Fibroblast of lung (primary cell): ENCODE measurements around the gene OVOL2. TPM values are rescaled to one million over a fixed set of nuclear protein-coding genes. Genes with fewer than 3 reads are reported as not detected.

Experiments
- DNase-seq, 2 donors: peaks; one replicate each; pipeline versions ENCODE4 v3.0.0 to v3.0.0-alpha.2; 2010; ENCODE audit warnings: low read depth in 2 of 2
- H2AFZ ChIP-seq: 2 replicates; pipeline ENCODE4 v1.5.1; 2012; ENCODE audit warnings: low read length, control low read depth, inconsistent platforms
- H3K27ac ChIP-seq: 2 replicates; pipeline ENCODE4 v1.5.1; 2011; ENCODE audit warnings: low read length, control low read depth; ENCODE audit not compliant: insufficient read depth
- H3K27me3 ChIP-seq: 2 replicates; pipeline ENCODE4 v1.5.1; 2011; ENCODE audit warnings: mild to moderate bottlenecking, low read length; ENCODE audit not compliant: control insufficient read depth, insufficient read depth
- H3K36me3 ChIP-seq: 2 replicates; pipeline ENCODE4 v1.5.1; 2011; ENCODE audit warnings: low read length; ENCODE audit not compliant: control insufficient read depth, insufficient read depth
- H3K4me1 ChIP-seq: 2 replicates; pipeline ENCODE4 v1.5.1; 2011; ENCODE audit warnings: low read length; ENCODE audit not compliant: control insufficient read depth, insufficient read depth; ENCODE audit errors: extremely low read depth
- H3K4me2 ChIP-seq: 2 replicates; pipeline ENCODE4 v1.5.1; 2011; ENCODE audit warnings: low read length, control low read depth; ENCODE audit not compliant: insufficient read depth; ENCODE audit errors: extremely low read depth
- H3K4me3 ChIP-seq, 4 experiments: fragments of 200-600 bp in 1 of 4; sonication (generic) in 1 of 4; replicated peaks in 1 of 4; 2 replicates each; pipeline ENCODE4 v1.5.1; 2011 to 2016; ENCODE audit warnings: low read length in 4 of 4, low read depth in 3 of 4, mild to moderate bottlenecking in 3 of 4, control low read depth in 2 of 4, inconsistent platforms in 1 of 4, mixed read lengths in 1 of 4; ENCODE audit not compliant: insufficient read depth in 1 of 4; ENCODE audit errors: control extremely low read depth in 1 of 4
- H3K79me2 ChIP-seq: 2 replicates; pipeline ENCODE4 v1.5.1; 2012; ENCODE audit warnings: mild to moderate bottlenecking, low read length, inconsistent platforms; ENCODE audit not compliant: control insufficient read depth, insufficient read depth
- H3K9ac ChIP-seq: 2 replicates; pipeline ENCODE4 v1.5.1; 2011; ENCODE audit warnings: mild to moderate bottlenecking, low read length, control low read depth; ENCODE audit not compliant: insufficient read depth
- H3K9me3 ChIP-seq: 2 replicates; pipeline ENCODE4 v1.5.1; 2012; ENCODE audit warnings: low read depth, low read length; ENCODE audit not compliant: control insufficient read depth, insufficient read depth
- H4K20me1 ChIP-seq: 2 replicates; pipeline ENCODE4 v1.5.1; 2011; ENCODE audit warnings: low read length; ENCODE audit not compliant: control insufficient read depth, insufficient read depth; ENCODE audit errors: extremely low read depth
- EZH2 ChIP-seq: IDR thresholded peaks from 2 replicates; pipeline ENCODE4 v1.5.1; 2012; ENCODE audit warnings: low read length, control low read depth, mild to moderate bottlenecking; ENCODE audit errors: missing control alignments
- polyA plus RNA-seq, 2 donors: library from polyadenylated mRNA; depleted of rRNA in 1 of 2; stranded (reverse) in 1 of 2; unstranded in 1 of 2; fragments of >200 nt; gene quantifications; 2 replicates each; pipeline ENCODE4 v1.2.1, GENCODE V29; 2011 to 2012; ENCODE audit warnings: missing spikeins in 1 of 2
- total RNA-seq: library from RNA; depleted of rRNA; stranded (reverse); fragments of >200 nt; gene quantifications from 2 replicates; pipeline ENCODE4 v1.2.1, GENCODE V29; 2014
- TF ChIP-seq, protein P1 (sequence below), 2 donors: IDR thresholded peaks in 1 of 2; conservative IDR thresholded peaks in 1 of 2; 1 replicate in 1 of 2; 2 replicates in 1 of 2; pipeline ENCODE4 v1.5.1; 2011 to 2012; ENCODE audit warnings: low read length in 2 of 2, control low read depth in 1 of 2, inconsistent platforms in 1 of 2, low read depth in 1 of 2, mild to moderate bottlenecking in 1 of 2

The OVOL2 gene
- total and polyA plus RNA-seq, 2 donors (not counting 1 experiment from before 2014, with no cell fraction given), result not detected

DNA sequence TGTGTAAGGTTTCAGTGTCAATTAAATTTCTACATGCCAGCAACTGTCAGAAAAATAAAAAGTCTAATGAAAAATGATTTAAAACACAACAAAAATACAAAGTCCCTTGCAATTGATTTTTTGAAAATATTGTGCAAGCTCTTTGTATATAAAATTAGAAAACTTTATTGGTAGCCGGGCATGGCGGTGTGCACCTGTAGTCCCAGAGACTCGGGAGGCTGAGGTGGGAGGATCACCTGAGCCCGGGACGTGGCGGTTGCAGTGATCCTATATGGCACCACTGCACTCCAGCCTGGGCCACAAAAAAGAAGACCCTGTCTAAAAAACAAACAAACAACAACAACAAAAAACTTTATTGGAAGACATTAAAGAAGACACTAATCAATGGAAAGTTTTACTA is 6.0 kb upstream of the OVOL2 start:
- Histone ChIP-seq H3K4me2 (no peak overlapping the region), H3K9ac (no peak overlapping the region), H4K20me1 (no peaks in the 10 kb centered on the region), H3K27ac (no peak overlapping the region), H3K79me2 (no peaks in the 10 kb centered on the region), H3K27me3 (peaks cover 11% of the 10 kb centered on the region), H3K4me1 (no peaks in the 10 kb centered on the region), H3K4me3 (no peak overlapping the region), H3K9me3 (no peaks in the 10 kb centered on the region), H2AFZ (no peak overlapping the region), H3K36me3 (no peaks in the 10 kb centered on the region)
- no peak for TF ChIP-seq EZH2
- TF ChIP-seq, protein P1, sequence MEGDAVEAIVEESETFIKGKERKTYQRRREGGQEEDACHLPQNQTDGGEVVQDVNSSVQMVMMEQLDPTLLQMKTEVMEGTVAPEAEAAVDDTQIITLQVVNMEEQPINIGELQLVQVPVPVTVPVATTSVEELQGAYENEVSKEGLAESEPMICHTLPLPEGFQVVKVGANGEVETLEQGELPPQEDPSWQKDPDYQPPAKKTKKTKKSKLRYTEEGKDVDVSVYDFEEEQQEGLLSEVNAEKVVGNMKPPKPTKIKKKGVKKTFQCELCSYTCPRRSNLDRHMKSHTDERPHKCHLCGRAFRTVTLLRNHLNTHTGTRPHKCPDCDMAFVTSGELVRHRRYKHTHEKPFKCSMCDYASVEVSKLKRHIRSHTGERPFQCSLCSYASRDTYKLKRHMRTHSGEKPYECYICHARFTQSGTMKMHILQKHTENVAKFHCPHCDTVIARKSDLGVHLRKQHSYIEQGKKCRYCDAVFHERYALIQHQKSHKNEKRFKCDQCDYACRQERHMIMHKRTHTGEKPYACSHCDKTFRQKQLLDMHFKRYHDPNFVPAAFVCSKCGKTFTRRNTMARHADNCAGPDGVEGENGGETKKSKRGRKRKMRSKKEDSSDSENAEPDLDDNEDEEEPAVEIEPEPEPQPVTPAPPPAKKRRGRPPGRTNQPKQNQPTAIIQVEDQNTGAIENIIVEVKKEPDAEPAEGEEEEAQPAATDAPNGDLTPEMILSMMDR (conservative IDR thresholded peaks at IDR 0.05 in 1 of 2, IDR thresholded peaks at IDR 0.05 in 1 of 2; ENCODE audit: low read depth in 1 of 2, low read length in 2 of 2), result no peak
- DNase-seq, result no peak

DNA sequence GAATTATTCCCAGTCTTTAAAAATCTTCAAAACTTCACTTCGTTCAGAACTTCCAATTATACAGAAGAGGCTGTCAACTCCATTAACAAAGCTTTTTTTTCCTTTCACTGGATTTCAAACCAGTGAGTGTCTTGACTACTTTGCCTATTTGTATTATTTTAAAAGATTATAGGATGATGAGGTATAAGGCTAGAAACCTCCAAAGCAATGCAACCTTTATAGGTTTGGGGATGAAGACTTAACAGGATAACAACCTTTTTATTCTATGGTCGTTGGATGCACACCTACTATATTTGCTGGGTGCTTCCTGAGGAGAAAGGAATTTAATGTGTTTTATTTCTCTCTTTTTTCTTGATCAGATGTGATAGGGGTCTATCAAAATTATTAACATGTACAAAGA is 1.9 kb upstream of the OVOL2 start:
- Histone ChIP-seq H3K27ac (no peak overlapping the region), H3K9me3 (no peaks in the 10 kb centered on the region), H3K4me1 (no peaks in the 10 kb centered on the region), H3K4me2 (no peak overlapping the region), H3K79me2 (no peaks in the 10 kb centered on the region), H3K9ac (no peak overlapping the region), H3K36me3 (no peaks in the 10 kb centered on the region), H3K27me3 (peaks cover 38% of the 10 kb centered on the region), H3K4me3 (no peak overlapping the region), H2AFZ (no peak overlapping the region), H4K20me1 (no peaks in the 10 kb centered on the region)
- TF ChIP-seq EZH2, result no peak
- TF ChIP-seq, protein P1 (conservative IDR thresholded peaks at IDR 0.05 in 1 of 2, IDR thresholded peaks at IDR 0.05 in 1 of 2; ENCODE audit: low read depth in 1 of 2, low read length in 2 of 2), result no peak
- no peak for DNase-seq

DNA sequence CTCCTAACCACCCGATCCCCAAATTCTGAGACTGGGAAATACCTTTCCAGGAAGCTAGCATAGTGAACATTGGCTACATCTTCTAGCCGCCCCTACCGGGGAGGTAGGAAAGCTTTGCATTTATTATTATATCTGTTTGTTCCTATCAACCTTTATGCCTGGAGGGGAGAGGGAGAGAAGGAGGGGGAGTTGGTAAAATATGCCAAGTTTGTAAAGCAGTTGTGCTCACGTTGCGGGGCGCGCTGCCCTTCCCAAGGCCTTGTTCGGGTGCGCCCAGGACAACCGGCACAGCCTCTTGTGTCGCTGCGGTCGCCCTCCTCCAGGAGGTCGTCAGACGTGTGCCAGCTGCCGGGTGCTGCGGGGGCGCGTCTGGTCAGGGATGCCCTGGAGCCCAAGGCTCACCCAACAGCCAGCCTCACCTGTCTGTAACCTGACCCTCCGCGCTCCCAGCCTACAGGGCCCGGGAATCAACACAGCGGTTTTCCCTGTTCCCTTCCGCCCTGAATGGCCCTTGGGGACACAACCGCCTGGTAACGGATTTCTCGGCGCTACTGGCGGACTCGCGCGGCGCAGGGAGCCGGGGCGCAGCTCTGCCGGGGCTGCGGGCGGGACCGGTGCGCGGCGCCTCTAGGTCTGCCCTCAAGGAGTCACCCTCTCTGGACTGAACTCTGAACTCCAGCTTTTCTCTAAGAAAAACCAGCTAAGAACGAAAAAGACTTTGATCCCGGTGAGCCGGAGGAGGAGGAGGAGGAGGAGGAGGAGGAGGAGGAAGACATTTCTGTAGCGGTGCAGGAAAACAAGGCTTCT is 1.1 kb upstream of the OVOL2 start:
- Histone ChIP-seq H3K36me3 (no peaks in the 10 kb centered on the region), H4K20me1 (no peaks in the 10 kb centered on the region), H3K79me2 (no peaks in the 10 kb centered on the region), H3K4me1 (no peaks in the 10 kb centered on the region), H2AFZ (no peak overlapping the region), H3K4me3 (no peak overlapping the region), H3K27ac (no peak overlapping the region), H3K4me2 (no peak overlapping the region), H3K9ac (no peak overlapping the region), H3K27me3 (peaks cover 43% of the 10 kb centered on the region), H3K9me3 (no peaks in the 10 kb centered on the region)
- peak; percentile 80 for TF ChIP-seq EZH2
- TF ChIP-seq, protein P1 (conservative IDR thresholded peaks at IDR 0.05 in 1 of 2, IDR thresholded peaks at IDR 0.05 in 1 of 2; ENCODE audit: low read depth in 1 of 2, low read length in 2 of 2), result no peak
- DNase-seq, result no peak
